K562 (cell line): ENCODE measurements around the gene MAD2L1. TPM values are rescaled to one million over a fixed set of nuclear protein-coding genes. Genes with fewer than 3 reads are reported as not detected.

Experiments
- CREB1 ChIP-seq, 2 experiments: sonication (generic) in 1 of 2; formaldehyde crosslinking in 1 of 2; IDR thresholded peaks; 2 replicates each; pipeline versions ENCODE4 v1.6.1 to v1.8.0; 2012 to 2022; ENCODE audit warnings: inconsistent platforms in 1 of 2, mild to moderate bottlenecking in 1 of 2, missing genetic modification reagents in 1 of 2, moderate library complexity in 1 of 2
- FOXP1 ChIP-seq: sonication (generic); formaldehyde crosslinking; IDR thresholded peaks from 2 replicates; pipeline ENCODE4 v1.8.0; 2022; ENCODE audit warnings: mild to moderate bottlenecking, missing genetic modification reagents
- HNRNPUL1 ChIP-seq: fragments of 200-400 bp; formaldehyde crosslinking; IDR thresholded peaks from 2 replicates; pipeline ENCODE4 v1.6.1; 2017; ENCODE audit warnings: low read length
- KLF6 ChIP-seq: fragments of 250-450 bp; sonication (Bioruptor Pico); IDR thresholded peaks from 2 replicates; pipeline ENCODE4 v1.4.0; 2020; ENCODE audit warnings: mild to moderate bottlenecking, moderate library complexity, borderline replicate concordance
- POLR2H ChIP-seq: IDR thresholded peaks from 2 replicates; pipeline ENCODE4 v1.6.1; 2016; ENCODE audit warnings: missing genetic modification characterization, low read depth, mild to moderate bottlenecking, control low read depth, missing compliant biosample characterization, moderate library complexity
- RAD51 ChIP-seq: fragments of 450-650 bp; IDR thresholded peaks from 2 replicates; pipeline ENCODE4 v1.7.1; 2016; ENCODE audit warnings: low read depth, mild to moderate bottlenecking, borderline replicate concordance
- polyA plus RNA-seq, 8 experiments: library from polyadenylated mRNA; depleted of rRNA in 4 of 8; stranded (reverse) in 5 of 8; unstranded in 3 of 8; fragments of >200 nt; fragmentation: Nextera tagmentation in 2 of 8; fragmentation: Illumina TruSeq in 1 of 8; extraction: Ambion mirVana in 2 of 8; extraction: Trizol in 1 of 8; gene quantifications; 2 replicates each; pipeline versions ENCODE4 v1.2.1 to v1.2.3, GENCODE V29; 2011 to 2014; ENCODE audit warnings: inconsistent platforms in 1 of 8, missing spikeins in 1 of 8
- total RNA-seq, 7 experiments: library from RNA; depleted of rRNA in 6 of 7; stranded (reverse); fragments of >200 nt in 6 of 7; fragmentation: Illumina TruSeq in 2 of 7; extraction: Trizol in 2 of 7; gene quantifications; 2 replicates each; pipeline versions ENCODE4 v1.2.1 to v1.2.3, GENCODE V29; 2011 to 2021; ENCODE audit warnings: low replicate concordance in 1 of 7
- TF ChIP-seq, protein P1 (sequence below): sonication (generic); formaldehyde crosslinking; IDR thresholded peaks from 2 replicates; pipeline ENCODE4 v1.8.0; 2023; ENCODE audit warnings: mild to moderate bottlenecking, missing genetic modification reagents
- TF ChIP-seq, protein P2 (sequence below): fragments of 450-650 bp; IDR thresholded peaks from 2 replicates; pipeline ENCODE4 v1.6.1; 2016; ENCODE audit warnings: antibody characterized with exemption
- TF ChIP-seq, protein P3 (sequence below): sonication (generic); formaldehyde crosslinking; IDR thresholded peaks from 2 replicates; pipeline ENCODE4 v1.8.1; 2023; ENCODE audit warnings: missing genetic modification reagents, mild to moderate bottlenecking, borderline replicate concordance
- TF ChIP-seq, protein P4 (sequence below): fragments of 250-450 bp; sonication (Bioruptor Pico); IDR thresholded peaks from 2 replicates; pipeline ENCODE4 v1.4.0; 2020; ENCODE audit warnings: mild to moderate bottlenecking

MAD2L1 gene
- total and polyA plus RNA-seq, 9 of the 15 experiments (the other 6 are each of a cell fraction or from before 2014, with no cell fraction given), result 75.0 to 494 (median 129) TPM

DNA sequence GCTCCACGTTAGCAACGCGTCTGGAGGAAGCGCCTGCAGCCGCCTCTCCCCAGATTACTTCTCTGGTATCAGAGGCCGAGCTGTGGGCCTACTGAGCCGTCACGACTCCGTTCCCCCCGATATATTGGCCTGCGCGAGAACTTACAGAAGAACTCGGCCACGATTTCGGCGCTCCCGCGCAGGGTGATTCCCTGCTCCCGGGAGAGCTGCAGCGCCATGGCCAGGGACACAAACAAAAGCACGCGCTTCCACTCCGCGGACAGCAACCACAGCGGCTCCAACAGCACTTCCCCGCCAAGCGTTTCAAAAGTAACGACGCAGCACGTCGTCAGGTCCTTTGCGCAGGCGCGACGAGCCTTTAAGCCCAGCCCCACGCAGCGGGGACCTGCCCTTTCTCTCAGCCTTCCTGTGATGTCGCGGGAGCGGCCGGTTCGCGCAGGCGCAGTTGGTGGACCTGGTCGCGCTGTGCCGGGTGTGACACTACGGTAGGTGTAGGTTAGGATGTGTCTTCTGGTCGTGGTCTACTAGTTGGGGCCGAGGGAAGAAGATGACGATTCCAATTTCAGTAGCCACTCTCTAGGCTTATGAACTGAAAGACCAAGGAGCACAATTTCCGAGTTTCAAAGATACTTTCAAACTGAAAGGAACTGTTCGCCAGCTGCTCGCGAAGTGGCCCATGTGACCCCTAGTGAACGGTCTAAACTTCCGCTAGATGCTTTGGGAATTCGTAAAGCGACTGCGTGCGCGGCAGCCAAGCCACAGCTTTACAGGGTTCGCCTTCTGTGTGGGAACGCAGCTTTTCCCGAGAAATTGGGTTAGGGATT lies at the start of gene MAD2L1 (continued):
- TF ChIP-seq, protein P1, sequence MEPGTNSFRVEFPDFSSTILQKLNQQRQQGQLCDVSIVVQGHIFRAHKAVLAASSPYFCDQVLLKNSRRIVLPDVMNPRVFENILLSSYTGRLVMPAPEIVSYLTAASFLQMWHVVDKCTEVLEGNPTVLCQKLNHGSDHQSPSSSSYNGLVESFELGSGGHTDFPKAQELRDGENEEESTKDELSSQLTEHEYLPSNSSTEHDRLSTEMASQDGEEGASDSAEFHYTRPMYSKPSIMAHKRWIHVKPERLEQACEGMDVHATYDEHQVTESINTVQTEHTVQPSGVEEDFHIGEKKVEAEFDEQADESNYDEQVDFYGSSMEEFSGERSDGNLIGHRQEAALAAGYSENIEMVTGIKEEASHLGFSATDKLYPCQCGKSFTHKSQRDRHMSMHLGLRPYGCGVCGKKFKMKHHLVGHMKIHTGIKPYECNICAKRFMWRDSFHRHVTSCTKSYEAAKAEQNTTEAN (CRISPR knock-in tag), result no peak
- TF ChIP-seq KLF6 (CRISPR knock-in tag) (no peak), CREB1 (IDR thresholded peaks at IDR 0.05) (peak; percentile 69), CREB1 (CRISPR knock-in tag; IDR thresholded peaks at IDR 0.05) (peak; percentile 79), HNRNPUL1 (no peak), POLR2H (tag) (peak; percentile 92), RAD51 (peak; percentile 83), FOXP1 (CRISPR knock-in tag) (peak; percentile 49; the same call in 1 of the 2 replicates)
- TF ChIP-seq, protein P2, sequence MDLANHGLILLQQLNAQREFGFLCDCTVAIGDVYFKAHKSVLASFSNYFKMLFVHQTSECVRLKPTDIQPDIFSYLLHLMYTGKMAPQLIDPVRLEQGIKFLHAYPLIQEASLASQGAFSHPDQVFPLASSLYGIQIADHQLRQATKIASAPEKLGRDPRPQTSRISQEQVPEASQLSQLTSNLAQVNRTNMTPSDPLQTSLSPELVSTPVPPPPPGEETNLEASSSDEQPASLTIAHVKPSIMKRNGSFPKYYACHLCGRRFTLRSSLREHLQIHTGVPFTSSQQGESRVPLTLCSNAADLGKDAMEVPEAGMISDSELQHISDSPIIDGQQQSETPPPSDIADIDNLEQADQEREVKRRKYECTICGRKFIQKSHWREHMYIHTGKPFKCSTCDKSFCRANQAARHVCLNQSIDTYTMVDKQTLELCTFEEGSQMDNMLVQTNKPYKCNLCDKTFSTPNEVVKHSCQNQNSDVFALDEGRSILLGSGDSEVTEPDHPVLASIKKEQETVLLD, result peak; percentile 93
- TF ChIP-seq, protein P3, sequence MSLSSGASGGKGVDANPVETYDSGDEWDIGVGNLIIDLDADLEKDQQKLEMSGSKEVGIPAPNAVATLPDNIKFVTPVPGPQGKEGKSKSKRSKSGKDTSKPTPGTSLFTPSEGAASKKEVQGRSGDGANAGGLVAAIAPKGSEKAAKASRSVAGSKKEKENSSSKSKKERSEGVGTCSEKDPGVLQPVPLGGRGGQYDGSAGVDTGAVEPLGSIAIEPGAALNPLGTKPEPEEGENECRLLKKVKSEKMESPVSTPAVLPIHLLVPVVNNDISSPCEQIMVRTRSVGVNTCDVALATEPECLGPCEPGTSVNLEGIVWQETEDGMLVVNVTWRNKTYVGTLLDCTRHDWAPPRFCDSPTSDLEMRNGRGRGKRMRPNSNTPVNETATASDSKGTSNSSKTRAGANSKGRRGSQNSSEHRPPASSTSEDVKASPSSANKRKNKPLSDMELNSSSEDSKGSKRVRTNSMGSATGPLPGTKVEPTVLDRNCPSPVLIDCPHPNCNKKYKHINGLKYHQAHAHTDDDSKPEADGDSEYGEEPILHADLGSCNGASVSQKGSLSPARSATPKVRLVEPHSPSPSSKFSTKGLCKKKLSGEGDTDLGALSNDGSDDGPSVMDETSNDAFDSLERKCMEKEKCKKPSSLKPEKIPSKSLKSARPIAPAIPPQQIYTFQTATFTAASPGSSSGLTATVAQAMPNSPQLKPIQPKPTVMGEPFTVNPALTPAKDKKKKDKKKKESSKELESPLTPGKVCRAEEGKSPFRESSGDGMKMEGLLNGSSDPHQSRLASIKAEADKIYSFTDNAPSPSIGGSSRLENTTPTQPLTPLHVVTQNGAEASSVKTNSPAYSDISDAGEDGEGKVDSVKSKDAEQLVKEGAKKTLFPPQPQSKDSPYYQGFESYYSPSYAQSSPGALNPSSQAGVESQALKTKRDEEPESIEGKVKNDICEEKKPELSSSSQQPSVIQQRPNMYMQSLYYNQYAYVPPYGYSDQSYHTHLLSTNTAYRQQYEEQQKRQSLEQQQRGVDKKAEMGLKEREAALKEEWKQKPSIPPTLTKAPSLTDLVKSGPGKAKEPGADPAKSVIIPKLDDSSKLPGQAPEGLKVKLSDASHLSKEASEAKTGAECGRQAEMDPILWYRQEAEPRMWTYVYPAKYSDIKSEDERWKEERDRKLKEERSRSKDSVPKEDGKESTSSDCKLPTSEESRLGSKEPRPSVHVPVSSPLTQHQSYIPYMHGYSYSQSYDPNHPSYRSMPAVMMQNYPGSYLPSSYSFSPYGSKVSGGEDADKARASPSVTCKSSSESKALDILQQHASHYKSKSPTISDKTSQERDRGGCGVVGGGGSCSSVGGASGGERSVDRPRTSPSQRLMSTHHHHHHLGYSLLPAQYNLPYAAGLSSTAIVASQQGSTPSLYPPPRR (CRISPR knock-in tag), result 0 out of 2 replicates have a peak, but pooled peaks have one; percentile 45
- TF ChIP-seq, protein P4, sequence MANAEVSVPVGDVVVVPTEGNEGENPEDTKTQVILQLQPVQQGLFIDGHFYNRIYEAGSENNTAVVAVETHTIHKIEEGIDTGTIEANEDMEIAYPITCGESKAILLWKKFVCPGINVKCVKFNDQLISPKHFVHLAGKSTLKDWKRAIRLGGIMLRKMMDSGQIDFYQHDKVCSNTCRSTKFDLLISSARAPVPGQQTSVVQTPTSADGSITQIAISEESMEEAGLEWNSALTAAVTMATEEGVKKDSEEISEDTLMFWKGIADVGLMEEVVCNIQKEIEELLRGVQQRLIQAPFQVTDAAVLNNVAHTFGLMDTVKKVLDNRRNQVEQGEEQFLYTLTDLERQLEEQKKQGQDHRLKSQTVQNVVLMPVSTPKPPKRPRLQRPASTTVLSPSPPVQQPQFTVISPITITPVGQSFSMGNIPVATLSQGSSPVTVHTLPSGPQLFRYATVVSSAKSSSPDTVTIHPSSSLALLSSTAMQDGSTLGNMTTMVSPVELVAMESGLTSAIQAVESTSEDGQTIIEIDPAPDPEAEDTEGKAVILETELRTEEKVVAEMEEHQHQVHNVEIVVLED (CRISPR knock-in tag), result peak; percentile 92
